ENCODE results near the gene PRLH. TPM values are rescaled to one million over a fixed set of nuclear protein-coding genes. Genes with fewer than 3 reads are reported as not detected.
A peak's percentile ranks its signal among the peaks of the same experiment; 100 is the strongest.

The PRLH gene
- total and polyA plus RNA-seq, 2 of the 13 experiments (the other 11 are each of a cell fraction or from before 2014, with no cell fraction given): not detected

DNA sequence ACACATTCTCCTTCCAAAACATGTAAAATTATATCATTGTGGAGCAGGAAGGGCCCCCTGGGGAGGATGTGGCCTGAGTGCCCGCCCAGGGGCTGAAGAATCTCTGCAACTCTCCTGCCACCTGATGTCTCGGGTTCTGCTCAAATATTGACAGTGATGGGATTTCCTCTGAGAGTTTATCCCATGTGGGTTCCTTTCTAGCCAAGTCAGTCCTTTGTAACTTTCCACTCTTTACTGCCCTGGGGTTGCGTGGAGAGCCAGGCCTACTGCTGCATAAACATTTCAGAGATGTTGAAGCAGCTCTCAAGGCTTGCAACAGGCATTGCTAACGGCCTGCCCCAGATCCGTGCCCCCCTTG lies 28.1 kb downstream of the PRLH start (continued):
- TF ChIP-seq, protein P1, sequence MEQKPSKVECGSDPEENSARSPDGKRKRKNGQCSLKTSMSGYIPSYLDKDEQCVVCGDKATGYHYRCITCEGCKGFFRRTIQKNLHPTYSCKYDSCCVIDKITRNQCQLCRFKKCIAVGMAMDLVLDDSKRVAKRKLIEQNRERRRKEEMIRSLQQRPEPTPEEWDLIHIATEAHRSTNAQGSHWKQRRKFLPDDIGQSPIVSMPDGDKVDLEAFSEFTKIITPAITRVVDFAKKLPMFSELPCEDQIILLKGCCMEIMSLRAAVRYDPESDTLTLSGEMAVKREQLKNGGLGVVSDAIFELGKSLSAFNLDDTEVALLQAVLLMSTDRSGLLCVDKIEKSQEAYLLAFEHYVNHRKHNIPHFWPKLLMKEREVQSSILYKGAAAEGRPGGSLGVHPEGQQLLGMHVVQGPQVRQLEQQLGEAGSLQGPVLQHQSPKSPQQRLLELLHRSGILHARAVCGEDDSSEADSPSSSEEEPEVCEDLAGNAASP (CRISPR knock-in tag; IDR thresholded peaks at IDR 0.05; ENCODE audit: borderline replicate concordance): 0 out of 2 replicates have a peak, but pooled peaks have one; percentile 21
- TF ChIP-seq, protein P2, sequence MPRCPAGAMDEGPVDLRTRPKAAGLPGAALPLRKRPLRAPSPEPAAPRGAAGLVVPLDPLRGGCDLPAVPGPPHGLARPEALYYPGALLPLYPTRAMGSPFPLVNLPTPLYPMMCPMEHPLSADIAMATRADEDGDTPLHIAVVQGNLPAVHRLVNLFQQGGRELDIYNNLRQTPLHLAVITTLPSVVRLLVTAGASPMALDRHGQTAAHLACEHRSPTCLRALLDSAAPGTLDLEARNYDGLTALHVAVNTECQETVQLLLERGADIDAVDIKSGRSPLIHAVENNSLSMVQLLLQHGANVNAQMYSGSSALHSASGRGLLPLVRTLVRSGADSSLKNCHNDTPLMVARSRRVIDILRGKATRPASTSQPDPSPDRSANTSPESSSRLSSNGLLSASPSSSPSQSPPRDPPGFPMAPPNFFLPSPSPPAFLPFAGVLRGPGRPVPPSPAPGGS (CRISPR knock-in tag; IDR thresholded peaks at IDR 0.05): no peak
- no peak for TF ChIP-seq CBX1 (IDR thresholded peaks at IDR 0.05; ENCODE audit: low read depth)
- TF ChIP-seq, protein P3, sequence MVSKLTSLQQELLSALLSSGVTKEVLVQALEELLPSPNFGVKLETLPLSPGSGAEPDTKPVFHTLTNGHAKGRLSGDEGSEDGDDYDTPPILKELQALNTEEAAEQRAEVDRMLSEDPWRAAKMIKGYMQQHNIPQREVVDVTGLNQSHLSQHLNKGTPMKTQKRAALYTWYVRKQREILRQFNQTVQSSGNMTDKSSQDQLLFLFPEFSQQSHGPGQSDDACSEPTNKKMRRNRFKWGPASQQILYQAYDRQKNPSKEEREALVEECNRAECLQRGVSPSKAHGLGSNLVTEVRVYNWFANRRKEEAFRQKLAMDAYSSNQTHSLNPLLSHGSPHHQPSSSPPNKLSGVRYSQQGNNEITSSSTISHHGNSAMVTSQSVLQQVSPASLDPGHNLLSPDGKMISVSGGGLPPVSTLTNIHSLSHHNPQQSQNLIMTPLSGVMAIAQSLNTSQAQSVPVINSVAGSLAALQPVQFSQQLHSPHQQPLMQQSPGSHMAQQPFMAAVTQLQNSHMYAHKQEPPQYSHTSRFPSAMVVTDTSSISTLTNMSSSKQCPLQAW (CRISPR knock-in tag; IDR thresholded peaks at IDR 0.05): no peak
- TF ChIP-seq, protein P4, sequence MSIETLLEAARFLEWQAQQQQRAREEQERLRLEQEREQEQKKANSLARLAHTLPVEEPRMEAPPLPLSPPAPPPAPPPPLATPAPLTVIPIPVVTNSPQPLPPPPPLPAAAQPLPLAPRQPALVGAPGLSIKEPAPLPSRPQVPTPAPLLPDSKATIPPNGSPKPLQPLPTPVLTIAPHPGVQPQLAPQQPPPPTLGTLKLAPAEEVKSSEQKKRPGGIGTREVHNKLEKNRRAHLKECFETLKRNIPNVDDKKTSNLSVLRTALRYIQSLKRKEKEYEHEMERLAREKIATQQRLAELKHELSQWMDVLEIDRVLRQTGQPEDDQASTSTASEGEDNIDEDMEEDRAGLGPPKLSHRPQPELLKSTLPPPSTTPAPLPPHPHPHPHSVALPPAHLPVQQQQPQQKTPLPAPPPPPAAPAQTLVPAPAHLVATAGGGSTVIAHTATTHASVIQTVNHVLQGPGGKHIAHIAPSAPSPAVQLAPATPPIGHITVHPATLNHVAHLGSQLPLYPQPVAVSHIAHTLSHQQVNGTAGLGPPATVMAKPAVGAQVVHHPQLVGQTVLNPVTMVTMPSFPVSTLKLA (IDR thresholded peaks at IDR 0.05): no peak
- peak; percentile 59; the same call in 1 of the 2 replicates for TF ChIP-seq HMG20A (CRISPR knock-in tag; IDR thresholded peaks at IDR 0.05; ENCODE audit: borderline replicate concordance)
- TF ChIP-seq ZFY (CRISPR knock-in tag; IDR thresholded peaks at IDR 0.05): peak; percentile 60; the same call in 1 of the 2 replicates
- TF ChIP-seq FOSL2 (CRISPR knock-in tag; IDR thresholded peaks at IDR 0.05): peak; percentile 23
- TF ChIP-seq EEA1 (CRISPR knock-in tag; IDR thresholded peaks at IDR 0.05; ENCODE audit: borderline replicate concordance): no peak
- TF ChIP-seq, protein P5, sequence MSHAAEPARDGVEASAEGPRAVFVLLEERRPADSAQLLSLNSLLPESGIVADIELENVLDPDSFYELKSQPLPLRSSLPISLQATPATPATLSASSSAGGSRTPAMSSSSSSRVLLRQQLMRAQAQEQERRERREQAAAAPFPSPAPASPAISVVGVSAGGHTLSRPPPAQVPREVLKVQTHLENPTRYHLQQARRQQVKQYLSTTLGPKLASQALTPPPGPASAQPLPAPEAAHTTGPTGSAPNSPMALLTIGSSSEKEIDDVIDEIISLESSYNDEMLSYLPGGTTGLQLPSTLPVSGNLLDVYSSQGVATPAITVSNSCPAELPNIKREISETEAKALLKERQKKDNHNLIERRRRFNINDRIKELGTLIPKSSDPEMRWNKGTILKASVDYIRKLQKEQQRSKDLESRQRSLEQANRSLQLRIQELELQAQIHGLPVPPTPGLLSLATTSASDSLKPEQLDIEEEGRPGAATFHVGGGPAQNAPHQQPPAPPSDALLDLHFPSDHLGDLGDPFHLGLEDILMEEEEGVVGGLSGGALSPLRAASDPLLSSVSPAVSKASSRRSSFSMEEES (CRISPR knock-in tag; IDR thresholded peaks at IDR 0.05): peak; percentile 72; the same call in 1 of the 2 replicates
- TF ChIP-seq, protein P6, sequence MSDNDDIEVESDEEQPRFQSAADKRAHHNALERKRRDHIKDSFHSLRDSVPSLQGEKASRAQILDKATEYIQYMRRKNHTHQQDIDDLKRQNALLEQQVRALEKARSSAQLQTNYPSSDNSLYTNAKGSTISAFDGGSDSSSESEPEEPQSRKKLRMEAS (IDR thresholded peaks at IDR 0.05): peak; percentile 15; the same call in 1 of the 2 replicates
- no peak for TF ChIP-seq ZNF460 (CRISPR knock-in tag; IDR thresholded peaks at IDR 0.05; ENCODE audit: borderline replicate concordance)
- TF ChIP-seq MIXL1 (CRISPR knock-in tag; IDR thresholded peaks at IDR 0.05): no peak
- TF ChIP-seq ZFP62 (CRISPR knock-in tag; IDR thresholded peaks at IDR 0.05): no peak
- TF ChIP-seq ZFYVE20 (CRISPR knock-in tag; IDR thresholded peaks at IDR 0.05; ENCODE audit: borderline replicate concordance, low read depth): 0 out of 2 replicates have a peak, but pooled peaks have one; percentile 3
- TF ChIP-seq PITX1 (CRISPR knock-in tag; IDR thresholded peaks at IDR 0.05): peak; percentile 76; the same call in 1 of the 2 replicates
